Endometrial microvascular endothelial cells (primary cell): ENCODE results near the gene GPR4. TPM values are rescaled to one million over a fixed set of nuclear protein-coding genes. Genes with fewer than 3 reads are reported as not detected.

Experiments
- in situ Hi-C: cut with HindIII; loops from 2 replicates; pipeline ENCODE4 v1.10.0; 2017; ENCODE audit warnings: low sequenced_read_pairs, low pct_unique_long_range_greater_than_20kb; ENCODE audit errors: inconsistent ontology term
- total RNA-seq: library from RNA; depleted of rRNA; stranded (reverse); fragments of >200 nt; gene quantifications from one replicate; pipeline ENCODE4 v1.2.3, GENCODE V29; 2015; ENCODE audit errors: inconsistent ontology term

GPR4 gene
- total RNA-seq, 1 donor from 2014 or later = 42.0 TPM

DNA sequence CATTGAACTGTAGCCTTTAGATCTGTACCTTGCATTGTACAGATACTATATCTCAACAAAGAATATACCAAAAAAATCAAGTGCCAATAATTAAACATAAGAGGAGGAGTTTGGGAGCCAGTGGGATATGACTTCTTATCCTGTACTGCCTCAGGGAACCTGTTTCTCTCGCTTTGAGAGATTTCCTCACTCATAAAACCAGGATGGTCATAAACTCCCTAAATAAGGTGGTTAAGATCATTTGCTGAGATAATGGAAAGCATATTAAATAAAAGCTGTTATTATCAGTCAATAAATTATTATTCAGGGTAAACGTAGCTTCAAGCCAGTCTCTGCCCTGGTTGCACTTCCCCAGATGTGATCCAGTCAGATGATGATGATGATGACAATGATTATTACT, 34.4 kb downstream of the GPR4 start:
- in situ Hi-C loops = no loop called here

DNA sequence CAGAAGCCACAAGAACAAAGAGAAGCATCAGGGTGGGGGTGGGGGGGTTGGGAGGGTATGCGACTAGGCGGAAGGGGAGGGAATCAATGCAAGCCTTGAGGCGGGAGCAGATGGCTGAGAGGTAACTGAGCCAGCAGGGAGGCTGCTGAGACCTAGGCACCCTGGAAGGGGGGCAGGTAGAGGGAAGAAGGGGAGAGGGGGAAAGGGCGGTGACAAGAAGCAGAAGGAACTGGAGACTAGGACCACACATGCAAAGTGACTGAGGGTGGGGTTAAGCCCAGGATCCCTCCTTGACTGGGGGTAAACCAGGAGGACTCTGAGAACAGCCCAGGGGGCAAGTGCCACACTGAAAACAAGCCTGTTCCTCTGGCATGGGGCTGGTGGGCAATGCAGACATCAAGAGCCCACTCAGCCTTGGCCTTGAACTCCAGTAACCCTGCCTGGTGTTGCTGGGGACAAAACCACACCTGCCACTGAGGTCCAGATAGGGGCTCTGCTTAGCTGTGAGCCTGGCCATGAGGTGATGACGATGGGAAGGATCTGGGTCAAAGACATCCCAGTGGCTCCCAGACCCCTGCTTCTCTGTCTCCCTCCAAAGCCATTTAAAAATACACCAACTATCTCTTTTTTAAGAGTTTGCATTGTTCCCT, 37.8 kb downstream of the GPR4 start:
- in situ Hi-C loops = no loop called here

DNA sequence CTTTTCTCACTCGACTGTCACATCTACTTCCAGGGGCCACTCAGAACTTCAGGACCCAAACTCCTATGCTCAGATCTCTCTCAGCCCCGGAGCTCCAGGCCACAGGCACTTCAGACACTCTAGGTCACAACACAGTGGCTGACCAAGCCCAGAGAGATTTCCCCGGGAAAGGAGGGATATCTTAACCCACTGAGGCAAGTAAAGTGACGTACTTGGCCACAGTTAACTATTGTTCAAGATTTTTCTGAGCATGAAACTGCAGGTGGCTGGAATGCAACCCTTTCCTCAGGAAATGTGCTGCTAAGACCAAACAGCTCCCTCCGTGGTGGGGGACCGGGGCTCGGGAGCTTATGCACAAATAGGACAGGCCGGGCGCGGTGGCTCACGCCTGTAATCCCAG, 41.3 kb downstream of the GPR4 start:
- in situ Hi-C loops = no loop called here

DNA sequence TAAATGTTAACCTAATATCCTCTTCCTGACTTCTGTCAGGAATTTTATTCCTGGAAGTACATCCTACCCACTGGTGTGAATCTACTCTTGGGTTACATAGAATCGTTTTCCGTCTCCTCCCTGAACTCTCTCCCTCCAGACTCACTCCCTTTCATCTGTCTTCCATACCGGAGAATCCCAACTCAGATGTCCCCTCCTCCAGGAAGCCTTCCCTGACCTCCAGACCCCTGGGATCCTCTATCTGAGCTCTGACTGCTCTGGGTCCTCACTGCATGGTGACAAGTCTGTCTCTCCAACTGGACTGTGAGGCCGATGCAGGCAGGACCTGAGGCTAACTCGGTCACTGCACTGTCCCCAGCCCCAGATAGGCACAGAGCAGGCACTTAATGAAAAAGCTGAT, 42.0 kb downstream of the GPR4 start:
- in situ Hi-C loops = no loop called here

DNA sequence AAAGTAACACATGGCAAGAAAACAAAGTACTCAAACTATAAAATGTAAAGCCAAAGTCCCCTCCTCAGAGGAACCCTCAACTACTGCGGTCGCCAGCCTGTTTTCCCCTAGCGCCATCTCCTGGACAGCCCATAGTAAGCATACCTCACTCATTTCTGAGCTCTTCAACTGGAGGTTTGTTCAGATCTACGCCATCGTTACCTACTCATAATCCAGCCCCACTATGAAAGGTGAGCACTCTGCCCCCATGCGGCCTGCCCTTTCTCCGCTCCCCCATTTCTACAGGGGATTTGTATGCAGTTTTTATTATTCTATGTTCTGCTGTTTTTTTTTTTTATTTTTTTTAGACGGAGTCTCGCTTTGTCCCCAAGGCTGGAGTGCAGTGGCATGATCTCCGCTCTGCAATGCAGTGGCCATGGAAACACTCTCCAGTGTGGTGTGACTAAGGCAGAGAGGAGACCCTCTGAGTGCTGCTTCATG, 43.6 kb downstream of the GPR4 start:
- in situ Hi-C loops = no loop called here

DNA sequence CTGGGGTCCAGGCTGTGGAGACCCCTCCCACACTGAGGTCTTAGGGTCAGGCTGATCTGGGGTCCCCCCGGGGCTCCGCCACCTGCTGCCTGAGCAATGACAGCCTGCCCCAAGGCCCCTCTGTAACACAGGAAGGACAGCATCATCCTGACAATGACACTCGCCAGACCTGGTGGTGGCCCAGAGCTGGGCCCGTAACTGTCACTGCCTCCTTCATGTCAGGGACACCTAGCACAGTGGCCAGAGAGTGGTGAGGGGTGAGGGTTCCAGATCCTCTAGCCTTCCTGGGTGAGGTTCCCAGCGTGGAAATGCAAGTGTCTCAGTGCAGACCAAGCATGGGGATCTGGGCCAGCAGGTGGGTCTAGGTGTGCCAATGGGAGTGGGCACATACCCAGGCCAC, 45.2 kb downstream of the GPR4 start:
- in situ Hi-C loops = no loop called here

DNA sequence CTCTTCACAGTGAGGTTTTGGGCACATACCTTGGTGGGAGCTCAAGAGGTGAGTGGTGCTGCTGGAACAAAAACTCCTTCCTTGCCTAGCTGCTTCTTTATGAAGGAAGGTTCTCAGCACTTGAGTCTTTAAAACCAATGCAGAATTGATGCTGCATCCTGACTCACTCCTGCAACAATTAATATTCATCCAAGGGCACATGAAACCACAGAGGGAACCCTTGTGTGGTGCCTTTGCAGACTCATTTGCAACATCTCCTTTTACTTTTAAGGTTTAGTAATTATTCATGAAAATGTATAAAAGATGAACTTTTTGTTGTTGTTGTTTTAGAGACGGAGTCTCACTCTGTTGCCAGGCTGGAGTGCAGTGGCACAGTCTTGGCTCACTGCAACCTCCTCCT, 47.5 kb downstream of the GPR4 start:
- in situ Hi-C loops = no loop called here

DNA sequence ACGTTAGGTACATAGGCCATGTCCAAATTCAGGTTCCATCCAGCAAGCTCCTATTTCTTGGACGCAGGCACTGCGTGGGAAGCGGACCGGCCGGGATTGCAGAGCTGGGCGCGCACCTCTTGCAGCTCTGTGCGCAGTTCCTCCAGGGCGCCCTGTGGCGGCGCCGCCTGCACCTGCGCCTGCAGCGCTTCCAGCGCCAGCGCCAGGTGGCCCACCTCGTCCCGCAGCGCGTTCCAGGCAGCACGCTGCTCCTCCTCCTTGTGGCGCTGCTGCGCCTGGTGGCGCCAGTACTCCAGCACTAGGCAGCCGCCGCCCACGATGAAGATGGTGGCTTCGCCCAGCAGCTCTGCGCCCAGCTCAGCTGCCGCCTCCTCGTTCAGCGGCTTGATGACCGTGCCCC, 48.5 kb downstream of the GPR4 start:
- in situ Hi-C loops = no loop called here

DNA sequence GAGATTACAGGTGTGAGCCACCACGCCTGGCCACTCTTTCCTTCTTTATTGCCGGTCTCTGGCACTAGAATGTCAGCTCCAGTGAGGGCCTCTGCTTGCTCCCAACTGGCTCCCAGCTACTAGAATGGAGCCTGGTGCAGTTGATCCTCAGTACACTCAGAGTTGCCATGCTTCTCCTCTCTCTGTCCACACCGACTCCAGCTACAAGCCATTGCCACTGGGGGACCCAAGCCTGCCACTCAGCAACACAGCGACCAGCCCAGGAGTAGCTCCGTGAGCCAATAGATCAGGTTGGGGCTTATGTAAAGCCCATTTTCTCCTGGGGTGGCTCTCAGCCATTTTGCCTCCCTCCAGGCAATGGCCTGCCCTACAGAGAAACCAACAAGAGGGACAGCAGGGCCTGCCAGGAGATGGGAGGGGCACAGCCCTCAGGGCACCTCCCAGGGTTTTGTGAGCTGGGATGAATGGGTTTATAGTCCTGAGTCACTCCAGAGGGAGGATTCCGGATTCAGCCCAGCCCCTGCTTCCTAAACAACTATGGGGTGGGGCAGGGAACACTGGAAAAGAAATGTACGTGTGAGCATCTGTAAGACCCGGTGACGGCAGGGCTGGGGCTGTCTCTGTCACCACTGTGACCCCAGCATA, 53.9 kb downstream of the GPR4 start:
- in situ Hi-C loops = no loop called here

DNA sequence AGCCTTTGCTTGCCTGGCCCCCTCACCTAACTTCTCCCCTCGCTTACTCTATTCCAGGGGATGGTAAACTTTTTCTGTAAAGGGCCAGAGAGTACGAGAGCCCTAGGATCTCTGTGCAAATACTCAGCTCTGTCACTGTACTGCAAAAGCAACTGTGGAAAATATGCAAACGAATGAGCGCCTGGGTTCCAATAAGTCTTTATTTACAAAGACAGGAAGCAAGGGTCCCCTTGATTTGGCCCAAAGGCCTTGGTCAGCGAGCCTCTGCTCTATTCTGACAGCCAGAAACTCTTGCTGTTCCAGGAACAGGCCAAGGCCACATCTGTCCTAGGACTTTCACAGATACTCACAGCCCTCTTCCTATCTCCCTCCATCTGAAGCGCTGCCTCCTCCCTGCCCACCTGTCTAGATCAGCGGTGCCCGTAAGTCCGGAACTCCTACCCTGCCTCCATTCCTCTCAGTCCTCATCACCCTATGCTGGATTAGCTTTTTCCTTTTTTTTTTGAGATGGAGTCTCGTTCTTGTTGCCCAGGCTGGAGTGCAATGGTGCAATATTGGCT, 54.7 kb downstream of the GPR4 start:
- in situ Hi-C loops = no loop called here

DNA sequence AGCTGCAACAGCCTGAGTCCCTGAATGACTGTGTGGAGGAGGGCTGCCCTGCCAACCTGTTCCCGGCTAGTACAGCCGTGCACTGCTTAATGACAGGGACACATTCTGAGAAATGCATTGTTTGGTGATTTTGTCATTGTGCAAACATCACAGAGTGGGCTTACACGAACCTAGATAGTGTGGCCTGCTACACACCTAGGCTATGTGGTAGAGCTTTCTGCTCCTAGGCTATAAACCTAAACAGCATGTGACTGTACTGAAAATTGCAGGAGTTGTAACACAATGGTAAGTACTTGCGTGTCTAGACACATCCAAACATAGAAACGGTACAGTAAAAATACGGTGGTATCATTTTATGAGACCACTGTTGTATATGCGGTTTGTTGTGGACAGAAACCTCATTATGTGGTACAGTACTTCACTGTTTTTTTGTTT, 59.8 kb downstream of the GPR4 start:
- in situ Hi-C loops = no loop called here

Other genes with a start within 250 kb of the GPR4 start
- 73.3 TPM for gene ERCC2, start 231.6 kb downstream of the GPR4 start, total RNA-seq
- 28.9 TPM for gene PPP1R13L, start 197.1 kb downstream of the GPR4 start, total RNA-seq
- gene POLR1G, start 195.6 kb downstream of the GPR4 start, total RNA-seq = 13.8 TPM
- gene ERCC1, start 178.3 kb downstream of the GPR4 start, total RNA-seq = 109 TPM
- gene FOSB, start 134.2 kb downstream of the GPR4 start, total RNA-seq = 0.84 TPM
- 13.0 TPM for gene RTN2, start 105.2 kb downstream of the GPR4 start, total RNA-seq
- 3.5 TPM for gene PPM1N, start 103.8 kb downstream of the GPR4 start, total RNA-seq
- gene VASP, start 94.7 kb downstream of the GPR4 start, total RNA-seq = 373 TPM
- 10.6 TPM for gene OPA3, start 17.4 kb downstream of the GPR4 start, total RNA-seq
- gene EML2, start 37.2 kb upstream of the GPR4 start, total RNA-seq = 24.0 TPM
- not detected for gene GIPR, start 66.0 kb upstream of the GPR4 start, total RNA-seq
- gene SNRPD2, start 89.7 kb upstream of the GPR4 start, total RNA-seq = 239 TPM
- 21.3 TPM for gene QPCTL, start 90.5 kb upstream of the GPR4 start, total RNA-seq
- gene FBXO46, start 128.7 kb upstream of the GPR4 start, total RNA-seq = 10.7 TPM
- not detected for gene MEIOSIN, start 131.2 kb upstream of the GPR4 start, total RNA-seq
- gene SIX5, start 167.0 kb upstream of the GPR4 start, total RNA-seq = 6.8 TPM
- gene DMPK, start 180.3 kb upstream of the GPR4 start, total RNA-seq = 8.6 TPM
- gene DMWD, start 190.6 kb upstream of the GPR4 start, total RNA-seq = 40.3 TPM
- gene RSPH6A, start 213.1 kb upstream of the GPR4 start, total RNA-seq = not detected